IPS-18c (cell line): ENCODE data around the gene UAP1L1.
"Not testable (repeated sequence)": the region's sequence is repeated elsewhere in the genome, so short reads cannot be mapped to it uniquely, and the experiment has no call there.

Experiments used
- H3K4me3 ChIP-seq: 2 replicates; pipeline ENCODE4 v1.7.0; 2013; ENCODE audit warnings: low read depth, mild to moderate bottlenecking, low read length, moderate library complexity; ENCODE audit not compliant: insufficient read depth
- H3K9me3 ChIP-seq: one replicate; pipeline ENCODE4 v1.6.1; 2013; ENCODE audit warnings: mild to moderate bottlenecking, low read length, moderate library complexity; ENCODE audit not compliant: control insufficient read depth, insufficient read depth

Gene UAP1L1

DNA sequence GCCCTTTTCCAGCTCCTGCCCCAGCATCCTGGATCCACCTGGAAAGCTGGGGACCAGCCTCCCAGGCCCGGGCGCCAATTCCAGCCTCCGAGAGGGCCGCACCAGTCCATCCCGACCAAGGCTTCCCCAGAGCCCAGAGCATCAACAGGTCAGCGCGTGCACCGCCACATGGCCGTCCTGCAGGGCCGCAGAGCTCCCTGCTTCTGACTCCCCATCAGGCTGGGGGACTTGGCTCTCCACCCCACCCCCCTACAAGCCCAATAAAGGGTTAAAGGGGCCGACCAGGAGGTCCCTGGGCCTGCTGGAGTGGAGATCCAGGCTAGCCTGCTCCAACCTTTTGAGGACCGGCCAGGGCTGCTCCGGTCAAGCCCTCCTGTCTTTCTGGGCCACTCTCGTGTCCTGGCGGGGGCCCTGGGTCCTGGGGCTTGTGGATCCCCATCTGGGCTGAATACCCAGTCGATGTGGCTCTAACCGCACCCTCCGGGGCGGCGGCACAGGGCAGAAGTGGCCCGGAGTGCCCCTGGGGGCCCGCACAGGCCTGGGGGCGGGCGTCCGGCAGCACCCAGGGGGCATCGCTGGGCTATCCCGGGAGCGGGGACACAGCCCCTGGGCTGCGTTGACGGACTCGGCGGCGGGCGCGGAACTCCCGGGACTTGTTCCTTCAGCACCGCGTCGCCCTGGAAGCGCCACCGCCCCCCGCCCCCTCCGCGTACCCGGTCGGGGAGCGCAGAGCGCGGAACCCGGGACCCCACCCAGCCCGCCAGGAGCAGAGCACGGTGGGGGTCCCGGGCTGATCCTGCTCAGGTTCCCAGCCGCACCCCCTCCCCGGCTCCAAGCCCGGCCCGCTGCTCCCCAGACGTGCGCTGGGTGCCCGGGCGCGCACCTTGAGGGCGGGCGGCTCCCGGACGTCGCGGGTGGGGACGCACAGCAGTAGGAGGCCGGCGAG lies 24.0 kb upstream of the UAP1L1 start:
- Histone ChIP-seq H3K9me3 (peaks cover 2% of the 10 kb centered on the region), H3K4me3 (peak overlapping the region; percentile 47)

DNA sequence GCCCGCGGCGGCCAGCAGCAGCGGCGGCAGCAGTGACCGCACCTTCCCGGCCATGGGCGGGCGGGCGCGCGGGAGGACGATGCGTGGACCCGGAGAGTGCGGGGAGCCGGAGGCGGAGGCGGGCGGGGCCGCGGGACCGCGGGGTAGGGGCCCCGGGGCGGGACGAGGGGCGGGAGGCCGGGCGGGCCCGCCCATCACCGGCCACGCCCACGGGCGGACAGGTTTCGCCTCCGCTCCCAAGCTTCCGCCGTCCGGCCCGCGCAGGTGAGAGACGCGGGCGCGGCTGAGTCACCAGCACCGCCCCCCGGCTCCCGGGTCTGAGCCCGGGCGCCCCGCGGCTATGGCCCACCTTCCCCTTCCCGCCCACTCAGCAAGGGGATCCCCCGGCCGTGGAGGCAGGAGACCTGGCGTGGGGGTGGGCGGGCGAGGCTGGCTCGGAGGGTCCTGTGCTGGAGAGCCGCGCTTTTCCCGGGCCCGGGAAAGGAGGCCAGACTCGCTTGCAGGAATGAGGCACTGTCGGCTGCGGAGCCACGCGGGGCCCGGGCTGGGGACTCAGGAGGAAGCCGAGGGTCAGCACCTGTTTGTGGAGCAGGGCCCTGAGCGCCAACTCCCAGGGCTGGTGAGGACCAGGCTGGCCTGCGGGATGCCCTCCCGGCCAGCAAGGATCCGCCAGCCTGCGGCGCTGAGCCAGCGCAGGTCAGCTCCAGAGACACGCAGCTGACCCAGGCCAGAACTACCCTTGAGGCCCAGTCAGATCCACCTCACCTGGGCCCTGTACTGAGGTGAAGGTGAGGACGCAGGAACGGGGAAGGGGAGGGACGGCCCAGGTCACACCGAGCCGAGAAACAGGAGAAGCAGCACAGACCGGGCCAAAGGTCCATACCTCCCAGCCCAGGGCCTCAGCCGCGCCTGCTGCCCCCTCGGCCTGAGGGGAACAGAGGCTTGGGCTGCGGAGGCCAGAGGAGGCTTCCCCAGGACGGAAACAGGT lies 23.1 kb upstream of the UAP1L1 start, which contains the start of gene ENTPD2:
TSS of gene ENTPD2 (minus strand) at position 118 of the 988 bp plus-strand sequence. CDS start at position 54, 64 bp downstream.
- Histone ChIP-seq H3K4me3 (peak within 1 kb of the TSS; percentile 53), H3K9me3 (peaks cover 2% of the 10 kb centered on the region)

DNA sequence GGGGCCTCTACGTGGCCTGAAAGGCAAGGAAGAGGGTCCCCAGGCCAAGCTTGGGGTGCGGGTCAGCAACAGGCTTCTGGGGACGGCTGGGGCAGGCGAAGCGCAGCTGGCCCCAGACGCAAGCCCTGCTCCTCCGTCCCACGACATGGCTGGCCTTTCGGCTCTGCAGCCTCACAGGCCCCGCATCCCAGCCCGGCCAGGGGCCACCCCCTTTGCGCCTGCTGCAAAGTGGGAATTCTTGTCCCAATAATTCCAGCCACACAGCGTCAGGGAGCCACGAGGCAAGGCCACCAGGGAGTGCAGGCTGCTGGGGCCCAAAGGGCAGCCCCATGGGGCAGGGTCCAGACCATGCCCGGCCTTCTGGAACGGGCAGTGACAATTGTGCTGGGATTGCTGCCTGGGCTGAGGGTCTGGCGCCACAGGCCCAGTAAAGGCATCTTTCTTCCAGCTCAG lies 22.4 kb upstream of the UAP1L1 start:
- no peak overlapping the region for H3K4me3 ChIP-seq
- H3K9me3 ChIP-seq = peaks cover 2% of the 10 kb centered on the region

DNA sequence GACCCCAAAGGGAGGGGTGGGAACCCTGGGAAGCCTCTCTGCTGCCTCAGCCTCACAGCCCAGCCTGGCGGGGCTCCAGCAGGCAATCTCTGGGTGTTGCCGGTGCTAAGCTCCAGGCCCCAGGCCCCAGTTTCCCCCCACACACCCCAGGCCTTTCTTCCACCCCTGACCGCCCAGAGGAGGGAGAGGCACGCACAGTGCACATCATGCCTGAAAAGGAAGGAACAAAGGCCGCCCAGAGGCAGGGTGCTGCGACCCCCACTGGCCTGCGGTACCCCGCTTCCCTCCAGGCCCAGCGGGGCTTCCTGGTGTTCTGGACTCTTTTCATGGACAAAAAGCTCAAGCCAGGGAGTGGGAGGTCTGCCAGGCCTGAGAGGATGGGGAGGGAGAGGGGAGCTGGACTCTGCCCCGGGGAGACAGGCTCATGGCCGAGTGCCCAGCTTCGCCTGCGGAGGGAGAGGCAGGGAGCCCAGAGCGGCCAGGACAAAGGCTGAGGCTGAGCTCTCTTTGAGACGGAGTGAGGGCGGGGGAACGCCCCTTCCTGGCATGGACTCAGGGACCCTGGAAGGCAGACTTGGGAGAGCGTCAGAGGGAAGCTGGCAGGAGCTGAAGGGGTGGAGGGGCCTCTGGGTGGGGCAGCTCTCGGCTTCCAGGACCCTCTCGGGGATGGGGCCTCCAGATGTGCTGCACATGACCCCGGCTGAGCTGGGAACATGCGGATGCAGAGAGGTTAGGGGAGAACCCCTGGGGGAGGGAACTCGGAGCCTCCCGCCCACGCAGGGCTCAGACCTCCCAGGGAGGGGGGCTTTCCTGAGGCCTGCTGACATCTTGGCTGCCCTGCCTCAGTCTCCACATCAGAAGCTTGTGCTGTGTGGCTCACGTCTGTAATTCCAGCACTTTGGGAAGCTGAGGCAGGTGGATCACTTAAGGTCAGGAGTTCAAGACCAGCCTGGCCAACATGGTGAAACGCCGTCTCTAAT lies 21.6 kb upstream of the UAP1L1 start:
- peaks cover 2% of the 10 kb centered on the region for H3K9me3 ChIP-seq

DNA sequence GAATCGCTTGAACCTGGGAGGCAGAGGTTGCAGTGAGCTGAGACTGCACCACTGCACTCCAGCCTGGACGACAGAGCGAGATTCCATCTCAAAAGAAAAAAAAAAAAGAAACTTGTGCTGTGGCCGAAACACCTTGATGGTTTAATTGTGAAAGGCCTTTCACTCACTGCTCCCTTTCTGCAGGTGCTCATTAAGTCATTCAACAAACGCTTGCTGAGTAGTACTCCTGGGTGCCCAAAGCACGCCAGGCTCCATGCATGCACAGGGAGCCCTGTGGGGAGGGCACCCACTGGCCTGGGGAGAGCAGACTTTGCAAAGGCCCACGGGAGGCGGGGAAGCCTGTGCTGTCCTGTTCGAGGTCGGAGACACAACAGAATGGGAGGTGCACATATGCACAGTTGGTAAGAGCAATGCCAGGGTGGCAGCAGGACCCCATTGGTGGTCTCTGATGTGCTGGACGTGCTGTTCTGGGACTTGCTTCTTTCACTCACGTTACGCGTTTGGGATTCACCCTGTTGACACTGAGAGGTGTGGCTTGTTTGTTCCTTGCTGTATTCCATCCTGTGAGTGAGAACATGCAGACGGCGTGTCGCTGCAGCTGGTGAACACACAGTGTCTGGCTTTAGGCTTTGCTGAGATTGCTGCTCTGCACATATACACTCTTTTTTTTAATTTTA lies 20.4 kb upstream of the UAP1L1 start:
- peaks cover 2% of the 10 kb centered on the region for H3K9me3 ChIP-seq
- H3K4me3 ChIP-seq = no peak overlapping the region

More for the DNA sequence above, 21.6 kb upstream of the UAP1L1 start:
- H3K4me3 ChIP-seq = no peak overlapping the region

DNA sequence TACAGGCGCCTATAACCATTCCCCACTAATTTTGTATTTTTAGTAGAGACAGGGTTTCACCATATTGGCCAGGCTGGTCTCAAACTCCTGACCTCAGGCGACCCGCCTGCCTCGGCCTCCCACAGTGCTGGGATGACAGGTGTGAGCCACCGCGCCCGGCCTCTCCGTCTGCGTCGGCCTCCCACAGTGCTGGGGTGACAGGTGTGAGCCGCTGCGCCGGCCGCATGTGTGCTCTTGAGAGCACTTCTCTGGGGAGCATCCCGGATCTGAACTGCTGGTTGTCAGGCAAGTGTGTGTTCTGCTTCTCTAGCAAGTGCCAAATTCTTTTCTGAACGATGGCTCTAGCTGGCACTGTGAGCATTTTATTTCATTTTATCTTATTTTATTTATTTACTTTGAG lies 19.8 kb upstream of the UAP1L1 start:
- Histone ChIP-seq H3K9me3 (no peaks in the 10 kb centered on the region), H3K4me3 (no peak overlapping the region)

DNA sequence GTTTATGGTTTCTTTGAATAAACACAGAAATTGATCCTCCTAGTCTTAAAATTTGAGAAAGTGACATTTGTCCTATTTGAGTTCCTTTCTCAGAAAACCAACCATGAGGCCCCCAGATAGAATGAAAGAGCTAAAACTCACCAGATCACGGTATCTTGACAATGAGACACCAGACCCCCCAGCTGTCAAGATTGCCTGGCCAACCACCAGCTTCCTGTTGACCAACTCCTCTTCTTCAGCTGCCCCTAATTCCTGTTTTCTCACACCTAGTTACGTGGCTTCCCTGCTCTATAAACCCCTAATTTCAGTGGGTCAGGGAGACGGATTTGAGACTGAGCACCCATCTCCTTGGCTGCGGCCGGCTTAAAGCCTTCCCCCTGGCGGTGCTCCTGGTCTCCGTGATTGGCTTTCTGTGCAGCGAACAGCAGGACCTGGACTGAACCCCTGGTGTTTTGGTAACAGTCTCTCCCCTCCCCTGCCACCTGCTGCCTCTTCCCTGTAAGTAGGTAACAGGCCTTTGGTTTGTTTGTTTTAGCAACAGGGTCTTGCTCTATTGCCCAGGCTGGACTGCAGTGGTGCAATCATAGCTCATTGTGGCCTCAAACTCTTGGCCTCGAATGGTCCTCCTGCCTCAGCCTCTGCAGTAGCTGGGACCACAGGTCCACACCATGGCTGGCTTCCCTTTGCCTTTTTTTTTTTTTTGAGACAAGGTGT lies 18.6 kb upstream of the UAP1L1 start:
- H3K4me3 ChIP-seq = no peak overlapping the region

DNA sequence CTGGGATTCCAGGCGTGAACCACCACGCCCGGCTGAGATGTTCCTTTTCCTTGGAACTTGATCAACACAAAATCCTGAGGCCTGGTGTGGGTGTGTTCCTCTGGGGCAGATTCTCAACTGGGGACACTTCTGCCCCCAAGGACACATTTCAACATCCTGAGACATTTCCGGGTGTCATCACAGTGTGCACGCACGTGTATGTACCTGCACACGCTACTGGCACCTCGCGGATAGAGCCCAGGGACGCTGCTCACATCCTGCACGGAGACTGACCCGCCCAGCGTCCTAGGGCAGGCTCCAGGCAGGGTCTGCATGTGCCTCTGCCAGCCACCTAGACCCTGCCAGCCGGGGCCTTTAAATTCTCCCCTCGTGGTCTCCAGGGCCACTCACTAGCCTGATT lies 14.9 kb upstream of the UAP1L1 start:
- Histone ChIP-seq H3K4me3 (no peak overlapping the region), H3K9me3 (no peaks in the 10 kb centered on the region)

More for the DNA sequence above, 18.6 kb upstream of the UAP1L1 start:
- H3K9me3 ChIP-seq = no peaks in the 10 kb centered on the region

DNA sequence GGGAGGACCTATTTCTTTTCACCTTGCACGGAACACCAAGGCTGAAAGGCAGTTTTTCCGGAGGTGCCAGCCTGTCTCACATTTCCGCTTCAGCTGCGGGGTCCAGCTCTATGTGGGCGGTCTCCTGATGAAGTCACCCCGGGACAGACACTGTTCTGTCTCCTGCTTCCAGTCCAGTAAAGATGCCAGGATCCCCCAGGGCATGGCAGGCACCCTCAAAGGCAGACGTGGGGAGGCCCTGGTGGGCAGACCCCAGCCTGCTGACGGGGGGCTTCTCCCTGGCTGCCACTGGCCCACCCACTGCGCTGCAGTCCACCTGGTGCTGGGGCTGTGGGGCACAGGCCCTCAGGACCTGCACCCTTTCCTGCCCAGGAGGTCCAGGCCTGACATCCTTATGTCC lies 14.5 kb upstream of the UAP1L1 start:
- H3K4me3 ChIP-seq, H3K9me3 ChIP-seq: not testable (repeated sequence)

DNA sequence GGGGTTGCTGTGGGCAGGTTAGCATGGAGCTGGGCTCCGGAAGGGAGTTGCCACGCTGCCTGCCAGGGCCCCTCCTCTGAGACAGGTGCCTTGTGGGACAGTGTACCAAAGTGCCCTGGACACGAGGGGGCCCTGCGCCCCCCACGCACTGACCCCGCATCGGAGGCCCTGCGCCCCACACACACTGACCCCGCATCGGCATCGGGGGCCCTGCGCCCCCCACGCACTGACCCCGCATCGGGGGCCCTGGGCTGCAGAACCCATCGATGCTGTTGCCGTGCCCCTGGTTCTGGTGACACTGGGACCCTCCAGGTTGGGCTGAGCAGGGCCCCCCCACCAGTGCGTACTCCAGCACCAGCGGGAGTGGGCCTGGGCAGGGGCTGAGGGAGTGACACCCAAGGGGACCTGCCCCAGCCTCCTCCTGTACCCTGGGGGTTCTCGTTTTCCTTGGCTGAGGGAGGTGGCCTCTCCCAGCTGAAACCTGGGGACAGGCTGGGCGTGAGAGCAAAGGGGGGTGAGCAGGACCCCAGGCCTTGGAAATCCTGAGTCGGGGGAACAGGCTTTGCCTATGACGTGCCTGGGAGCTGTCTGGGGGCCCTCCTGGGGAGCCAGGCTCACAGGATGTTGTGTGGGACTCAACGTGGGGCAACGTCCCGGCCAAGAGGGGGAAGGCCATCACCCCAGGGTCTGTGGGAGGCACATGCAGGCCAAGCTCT lies 13.8 kb upstream of the UAP1L1 start:
- no peaks in the 10 kb centered on the region for H3K9me3 ChIP-seq

DNA sequence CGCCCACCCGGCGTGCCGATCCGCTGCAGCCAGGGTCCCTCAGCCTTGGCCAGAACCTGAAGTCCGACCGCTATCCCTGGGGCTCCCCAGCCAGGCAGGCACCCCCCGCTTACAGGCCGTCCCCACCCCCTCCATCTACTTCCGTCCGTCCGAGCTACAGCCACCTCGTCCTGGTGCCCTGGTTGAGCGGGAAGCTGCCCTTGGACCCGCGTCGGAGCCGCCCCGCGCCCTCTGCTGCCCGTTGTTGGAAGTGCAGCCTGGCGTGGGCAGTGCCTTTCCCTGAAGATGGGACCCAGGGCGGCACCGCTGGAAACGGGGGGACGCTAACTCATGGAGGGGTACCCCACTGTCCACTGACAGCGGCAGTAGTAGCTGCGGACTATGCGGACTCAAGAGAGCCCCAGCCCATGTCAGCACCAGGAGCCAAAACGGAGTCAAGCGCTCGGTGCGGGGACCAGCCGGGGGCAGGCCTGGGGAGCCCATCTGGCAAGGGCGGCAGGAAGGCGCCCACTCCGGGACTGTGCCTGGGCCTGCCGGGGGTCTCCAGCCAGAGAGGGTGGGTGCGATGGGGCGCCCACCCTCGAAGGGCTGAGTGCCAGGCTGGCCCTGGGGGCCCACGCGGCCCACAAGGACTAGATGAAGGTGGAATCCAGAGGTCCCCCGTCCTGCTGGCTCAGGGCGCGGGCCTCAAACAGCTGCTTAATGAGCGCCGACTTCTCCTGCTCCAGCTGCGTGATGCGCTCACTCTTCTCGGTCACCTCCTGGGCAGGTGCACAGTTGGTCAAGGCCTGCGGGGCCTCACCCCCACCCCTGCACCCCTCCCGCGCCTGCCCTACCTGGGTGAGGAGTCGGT lies 13.1 kb upstream of the UAP1L1 start:
- no peak overlapping the region for H3K4me3 ChIP-seq
- H3K9me3 ChIP-seq = no peaks in the 10 kb centered on the region

More for the DNA sequence above, 13.8 kb upstream of the UAP1L1 start:
- H3K4me3 ChIP-seq = no peak overlapping the region

DNA sequence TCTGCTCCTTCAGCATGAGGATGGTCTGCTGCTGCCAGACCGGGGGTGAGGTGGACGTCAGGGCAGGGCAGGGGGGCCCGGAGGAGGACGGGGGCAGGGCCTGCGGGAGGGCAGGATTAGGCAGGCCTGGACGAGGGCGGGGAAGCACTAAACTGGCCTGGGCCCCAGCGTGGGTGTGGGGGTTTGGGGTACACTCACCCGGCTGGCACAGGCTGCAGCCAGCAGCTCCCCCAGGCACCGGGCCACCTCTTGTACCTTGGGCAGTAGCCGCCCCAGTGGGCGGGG lies 12.5 kb upstream of the UAP1L1 start:
- H3K9me3 ChIP-seq = no peaks in the 10 kb centered on the region
- H3K4me3 ChIP-seq = no peak overlapping the region

DNA sequence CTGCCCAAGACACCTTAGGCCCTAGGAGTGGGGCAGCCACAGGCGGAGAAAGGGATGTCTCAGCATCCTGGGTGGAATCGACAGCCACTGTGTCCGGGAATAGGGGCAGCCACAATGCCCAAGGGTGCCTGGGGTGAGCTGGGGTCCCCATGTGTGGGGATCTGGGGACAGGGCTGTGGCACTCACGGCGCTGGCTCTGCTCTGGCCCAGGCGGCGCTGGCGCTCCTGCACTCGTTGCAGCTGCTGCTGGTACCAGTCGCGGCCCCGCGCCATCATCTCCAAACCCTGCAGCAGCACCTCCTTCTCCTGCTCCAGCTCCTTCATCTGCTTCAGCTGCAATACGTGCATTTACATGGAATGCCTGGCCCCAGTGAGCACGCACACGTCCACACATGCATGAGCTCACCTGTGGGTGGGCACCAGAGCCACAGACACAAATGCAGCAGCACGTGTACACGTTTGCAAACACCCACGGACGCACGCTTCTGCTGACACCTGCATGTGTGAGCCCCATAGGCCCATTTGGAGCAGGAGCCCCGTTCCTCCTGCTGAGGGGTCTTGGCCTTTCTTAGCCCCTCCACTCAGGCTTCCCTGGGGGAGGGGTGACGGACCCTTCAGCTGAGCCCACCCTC lies 11.9 kb upstream of the UAP1L1 start:
- no peak overlapping the region for H3K4me3 ChIP-seq
- no peaks in the 10 kb centered on the region for H3K9me3 ChIP-seq
